ENCODE data around the gene TAF11L6.
"Not testable (repeated sequence)": the region's sequence is repeated elsewhere in the genome, so short reads cannot be mapped to it uniquely, and the experiment has no call there.

TAF11L6 gene

DNA sequence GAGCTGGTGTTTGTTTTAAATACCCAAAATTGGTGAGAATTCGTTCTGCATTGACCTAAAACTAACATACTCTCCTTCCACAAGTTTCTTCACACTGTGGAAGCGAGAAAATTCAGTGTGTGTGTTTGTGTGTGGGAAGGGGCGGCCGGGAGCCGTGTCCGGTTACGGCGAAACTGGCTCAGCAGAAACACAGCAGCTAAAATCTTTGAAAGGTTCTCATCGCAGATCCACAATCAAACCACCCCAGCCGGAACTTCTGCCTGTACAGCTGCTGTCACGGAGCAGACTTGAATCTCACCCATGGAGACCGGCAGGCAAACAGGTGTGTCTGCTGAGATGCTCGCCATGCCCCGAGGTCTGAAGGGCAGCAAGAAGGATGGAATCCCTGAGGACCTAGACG is at the start of gene TAF11L6:
TAF11L6 (plus strand) TSS at position 301 of the 400 bp plus-strand sequence.
- DNase-seq (ENCODE audit: low read depth in 2 of 2, low spot score in 1 of 2) = not testable (repeated sequence)

DNA sequence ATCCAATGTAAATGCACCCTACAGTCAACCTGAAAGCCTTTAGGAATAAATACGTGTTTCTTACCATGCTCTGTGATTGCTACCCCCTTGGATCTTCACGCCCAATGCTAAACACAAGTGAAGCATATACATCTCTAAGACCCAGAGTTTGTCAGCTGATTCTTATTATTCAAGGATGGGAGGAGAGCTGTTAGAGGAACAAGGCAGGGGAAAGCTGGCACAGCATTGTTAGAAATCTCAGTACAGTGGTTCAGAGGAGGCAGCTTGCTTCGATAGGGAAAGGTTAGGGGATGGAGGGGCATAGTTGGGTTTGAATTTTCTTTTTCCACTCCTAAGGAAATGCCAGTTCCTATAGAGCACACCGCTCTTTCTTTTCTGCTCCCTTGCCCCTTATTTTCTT is 47.1 kb upstream of the TAF11L6 start:
- DNase-seq (ENCODE audit: low read depth in 2 of 2, low spot score in 1 of 2) = no peak

DNA sequence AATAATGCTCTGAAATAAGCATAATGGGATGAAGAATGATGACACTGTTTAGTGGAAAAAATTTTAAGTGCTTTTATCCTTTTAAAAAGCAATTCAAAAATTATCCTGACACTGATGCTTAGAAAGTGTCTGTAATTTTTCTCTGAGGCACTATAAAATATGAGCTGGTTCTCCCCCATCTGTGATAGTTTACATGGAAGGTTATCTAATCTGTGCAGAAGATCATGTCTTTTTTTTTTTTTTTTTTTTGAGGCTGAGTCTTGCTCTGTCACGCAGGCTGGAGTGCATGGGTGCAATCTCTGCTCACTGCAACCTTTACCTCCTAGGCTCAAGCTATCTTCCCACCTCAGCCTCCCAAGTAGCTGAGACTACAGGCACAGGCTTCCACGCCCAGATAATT is 45.7 kb upstream of the TAF11L6 start:
- DNase-seq (ENCODE audit: low read depth in 2 of 2, low spot score in 1 of 2) = no peak

DNA sequence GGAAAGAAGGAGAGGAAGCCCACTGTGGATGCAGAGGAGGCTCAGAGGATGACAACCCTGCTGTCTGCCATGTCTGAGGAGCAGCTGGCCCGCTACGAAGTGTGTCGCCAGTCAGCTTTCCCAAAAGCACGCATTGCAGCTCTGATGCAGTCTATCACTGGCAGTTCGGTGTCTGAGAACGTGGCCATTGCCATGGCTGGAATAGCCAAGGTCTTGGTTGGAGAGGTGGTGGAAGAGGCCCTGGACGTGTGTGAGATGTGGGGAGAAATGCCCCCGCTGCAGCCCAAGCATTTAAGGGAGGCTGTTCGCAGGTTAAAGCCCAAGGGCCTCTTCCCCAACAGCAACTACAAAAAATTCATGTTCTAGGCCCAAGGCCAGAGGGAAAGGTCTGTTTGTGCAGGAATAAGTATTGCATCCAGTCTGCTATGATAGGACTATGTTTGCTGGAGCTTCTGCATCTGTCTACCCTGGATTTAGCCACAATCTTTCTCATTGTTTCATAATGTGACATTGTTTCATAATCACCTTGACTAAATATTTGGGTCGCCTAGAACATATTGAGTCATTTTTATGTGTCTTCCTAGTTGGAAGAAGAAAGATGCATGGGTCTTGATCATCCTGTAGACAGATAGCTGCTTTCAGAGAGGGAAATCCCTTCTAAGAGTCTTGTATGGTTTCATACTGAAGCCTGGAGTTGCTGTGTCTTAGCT is 41.9 kb upstream of the TAF11L6 start:
- not testable (repeated sequence) for DNase-seq (ENCODE audit: low read depth in 2 of 2, low spot score in 1 of 2)

DNA sequence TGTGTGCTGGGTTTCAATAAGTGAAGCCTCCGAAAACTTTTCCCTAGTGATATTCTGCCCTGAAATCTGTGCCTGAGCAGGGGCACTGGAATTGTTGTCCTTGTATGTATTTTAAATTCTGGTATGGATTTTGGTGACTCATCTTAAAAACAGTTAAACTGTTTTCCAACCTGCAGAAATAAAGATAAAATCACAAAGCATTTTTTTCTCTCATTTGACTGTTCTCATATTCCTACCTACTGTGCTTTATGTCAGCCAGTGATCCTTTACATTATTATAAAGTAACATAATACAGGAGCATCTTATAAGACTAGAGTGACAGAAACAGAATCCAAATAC is 41.3 kb upstream of the TAF11L6 start:
- DNase-seq (ENCODE audit: low read depth in 2 of 2, low spot score in 1 of 2) = no peak

DNA sequence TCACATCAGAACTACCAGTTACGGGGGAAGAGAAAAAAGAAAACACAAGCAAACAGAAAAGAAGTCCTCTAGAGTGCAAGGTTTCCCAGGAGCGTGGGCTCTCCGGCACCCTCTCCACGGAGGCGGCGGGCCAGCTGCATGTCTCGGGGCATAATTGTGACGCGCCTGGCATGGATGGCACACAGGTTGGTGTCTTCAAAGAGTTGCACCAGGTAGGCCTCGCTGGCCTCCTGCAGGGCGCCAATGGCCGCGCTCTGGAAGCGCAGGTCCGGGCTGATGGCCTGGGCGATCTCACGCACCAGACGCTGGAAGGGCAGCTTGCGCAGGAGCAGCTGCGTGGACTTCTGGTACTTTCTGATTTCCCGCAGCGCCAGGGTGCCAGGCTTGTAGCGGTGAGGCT is 37.2 kb upstream of the TAF11L6 start:
- DNase-seq (ENCODE audit: low read depth in 2 of 2, low spot score in 1 of 2) = not testable (repeated sequence)

DNA sequence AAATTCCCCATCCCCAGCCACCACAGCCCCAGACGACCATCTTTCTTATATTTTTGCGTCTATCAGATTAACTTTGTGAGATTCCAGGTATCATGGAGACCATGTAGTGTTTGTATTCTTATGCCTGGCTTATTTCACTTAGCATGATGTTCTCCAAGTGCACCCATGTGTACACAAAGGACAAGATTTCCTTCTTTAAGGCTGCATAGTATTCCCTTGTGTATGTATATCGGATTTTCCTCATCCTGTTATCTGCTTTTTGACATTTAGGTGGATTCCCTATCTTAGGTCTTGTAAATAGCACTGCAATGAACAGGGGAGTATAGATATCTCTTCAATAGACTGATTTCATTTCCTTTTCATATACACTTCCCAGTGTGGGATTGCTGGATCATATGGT is 35.7 kb upstream of the TAF11L6 start:
- DNase-seq (ENCODE audit: low read depth in 2 of 2, low spot score in 1 of 2) = no peak

DNA sequence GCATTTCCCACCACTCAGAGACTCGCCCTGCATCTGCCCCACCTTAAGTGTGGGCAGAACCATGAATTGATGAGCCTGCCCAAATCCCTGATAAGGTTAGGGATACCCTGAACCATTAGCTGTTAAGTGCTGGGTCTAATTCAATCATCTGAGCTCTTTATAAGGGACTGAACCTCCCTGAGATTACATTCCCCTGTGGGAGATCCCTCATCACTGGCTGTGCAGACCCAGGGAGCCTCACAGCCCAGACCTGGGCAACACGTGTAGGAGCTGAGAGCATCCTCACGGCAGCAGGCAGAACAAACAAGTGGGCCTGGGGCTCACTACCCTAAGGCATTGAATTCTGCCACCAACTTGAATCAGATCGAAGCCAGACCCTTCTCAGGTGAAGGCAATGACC is 31.0 kb upstream of the TAF11L6 start:
- DNase-seq (ENCODE audit: low read depth in 2 of 2, low spot score in 1 of 2) = no peak

DNA sequence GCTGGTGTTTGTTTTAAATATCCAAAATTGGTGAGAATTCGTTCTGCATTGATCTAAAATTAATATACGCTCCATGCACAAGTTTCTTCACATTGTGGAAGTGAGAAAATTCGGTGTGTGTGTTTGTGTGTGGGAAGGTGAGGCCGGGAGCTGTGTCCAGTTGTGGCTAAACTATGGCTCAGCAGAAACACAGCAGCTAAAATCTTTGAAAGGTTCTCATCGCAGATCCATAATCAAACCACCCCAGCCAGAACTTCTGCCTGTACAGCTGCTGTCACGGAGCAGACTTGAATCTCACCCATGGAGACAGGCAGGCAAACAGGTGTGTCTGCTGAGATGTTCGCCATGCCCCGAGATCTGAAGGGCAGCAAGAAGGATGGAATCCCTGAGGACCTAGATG is 30.5 kb upstream of the TAF11L6 start, which contains the start of gene TAF11L2:
TAF11L2 (plus strand) TSS at position 301 of the 400 bp plus-strand sequence.
- DNase-seq (ENCODE audit: low read depth in 2 of 2, low spot score in 1 of 2) = not testable (repeated sequence)

DNA sequence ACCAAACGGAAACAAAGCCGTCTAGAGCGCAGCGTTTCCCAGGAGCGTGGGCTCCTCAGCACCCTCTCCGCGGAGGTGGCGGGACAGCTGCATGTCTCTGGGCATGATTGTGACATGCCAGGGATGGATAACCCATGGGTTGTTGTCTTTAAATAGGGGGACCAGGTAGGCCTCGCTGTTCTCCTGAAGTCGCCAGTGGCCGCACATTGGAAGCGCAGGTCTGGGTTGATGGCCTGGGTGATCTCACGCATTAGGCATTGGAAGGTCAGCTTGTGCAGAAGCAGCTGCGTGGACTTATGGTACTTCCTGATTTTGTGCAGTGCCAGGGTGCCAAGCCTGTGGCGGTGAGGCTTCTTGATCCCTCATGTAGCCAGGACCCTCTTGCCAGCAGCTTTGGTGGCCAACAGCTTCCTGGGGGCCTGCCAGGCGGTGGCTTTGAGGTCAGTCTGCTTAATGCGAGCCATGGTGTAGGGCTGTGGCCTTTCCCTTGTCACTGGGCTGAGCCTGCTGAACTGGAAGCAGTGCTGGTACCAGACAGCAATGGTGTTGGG is 16.6 kb upstream of the TAF11L6 start:
- no peak for DNase-seq (ENCODE audit: low read depth in 2 of 2, low spot score in 1 of 2)

DNA sequence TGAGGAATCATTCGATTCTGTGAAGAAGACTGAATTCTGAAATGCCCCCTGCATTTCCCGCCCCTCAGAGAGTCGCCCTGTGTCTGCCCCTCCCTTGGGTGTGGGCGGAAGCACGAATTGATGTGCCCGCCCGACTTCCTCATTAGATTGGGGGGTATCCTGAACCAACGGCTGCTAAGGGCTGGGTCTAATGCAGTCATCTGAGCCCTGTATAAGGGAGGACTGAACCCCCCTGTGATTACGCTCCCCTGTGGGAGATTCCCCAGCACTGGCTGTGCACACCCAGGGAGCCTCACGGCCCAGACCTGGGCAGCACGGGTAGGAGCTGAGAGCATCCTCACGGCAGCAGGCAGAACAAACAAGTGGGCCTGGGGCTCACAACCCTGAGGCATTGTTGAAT is 10.9 kb upstream of the TAF11L6 start:
- DNase-seq (ENCODE audit: low read depth in 2 of 2, low spot score in 1 of 2) = not testable (repeated sequence)

DNA sequence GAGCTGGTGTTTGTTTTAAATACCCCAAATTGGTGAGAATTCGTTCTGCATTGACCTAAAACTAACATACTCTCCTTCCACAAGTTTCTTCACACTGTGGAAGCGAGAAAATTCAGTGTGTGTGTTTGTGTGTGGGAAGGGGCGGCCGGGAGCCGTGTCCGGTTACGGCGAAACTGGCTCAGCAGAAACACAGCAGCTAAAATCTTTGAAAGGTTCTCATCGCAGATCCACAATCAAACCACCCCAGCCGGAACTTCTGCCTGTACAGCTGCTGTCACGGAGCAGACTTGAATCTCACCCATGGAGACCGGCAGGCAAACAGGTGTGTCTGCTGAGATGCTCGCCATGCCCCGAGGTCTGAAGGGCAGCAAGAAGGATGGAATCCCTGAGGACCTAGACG is 10.4 kb upstream of the TAF11L6 start, which contains the start of gene TAF11L3:
TAF11L3 (plus strand) TSS at position 301 of the 400 bp plus-strand sequence.
- DNase-seq (ENCODE audit: low read depth in 2 of 2, low spot score in 1 of 2) = not testable (repeated sequence)

DNA sequence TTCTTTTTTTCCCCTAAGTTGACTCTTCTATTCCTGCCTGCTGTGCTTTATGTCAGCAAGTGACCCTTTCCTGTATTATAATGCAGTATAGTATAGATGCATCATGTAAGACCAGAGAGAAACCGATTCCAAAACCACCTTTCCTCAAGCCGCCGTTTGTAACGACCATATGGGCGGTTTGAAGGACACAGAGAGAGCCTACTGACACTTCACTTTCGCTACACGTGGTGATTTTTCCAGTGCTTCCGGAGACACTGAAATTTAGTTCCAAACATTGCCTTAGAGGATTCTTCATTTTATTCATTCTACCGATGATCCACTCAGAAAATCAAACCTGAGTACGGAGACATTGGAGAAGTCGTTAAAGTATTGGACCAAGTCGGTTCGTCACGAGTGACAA is 9.0 kb upstream of the TAF11L6 start:
- not testable (repeated sequence) for DNase-seq (ENCODE audit: low read depth in 2 of 2, low spot score in 1 of 2)

DNA sequence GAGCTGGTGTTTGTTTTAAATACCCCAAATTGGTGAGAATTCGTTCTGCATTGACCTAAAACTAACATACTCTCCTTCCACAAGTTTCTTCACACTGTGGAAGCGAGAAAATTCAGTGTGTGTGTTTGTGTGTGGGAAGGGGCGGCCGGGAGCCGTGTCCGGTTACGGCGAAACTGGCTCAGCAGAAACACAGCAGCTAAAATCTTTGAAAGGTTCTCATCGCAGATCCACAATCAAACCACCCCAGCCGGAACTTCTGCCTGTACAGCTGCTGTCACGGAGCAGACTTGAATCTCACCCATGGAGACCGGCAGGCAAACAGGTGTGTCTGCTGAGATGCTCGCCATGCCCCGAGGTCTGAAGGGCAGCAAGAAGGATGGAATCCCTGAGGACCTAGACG is 7.0 kb upstream of the TAF11L6 start, which contains the start of gene TAF11L4:
TAF11L4 (plus strand) TSS at position 301 of the 400 bp plus-strand sequence.
- DNase-seq (ENCODE audit: low read depth in 2 of 2, low spot score in 1 of 2) = not testable (repeated sequence)

DNA sequence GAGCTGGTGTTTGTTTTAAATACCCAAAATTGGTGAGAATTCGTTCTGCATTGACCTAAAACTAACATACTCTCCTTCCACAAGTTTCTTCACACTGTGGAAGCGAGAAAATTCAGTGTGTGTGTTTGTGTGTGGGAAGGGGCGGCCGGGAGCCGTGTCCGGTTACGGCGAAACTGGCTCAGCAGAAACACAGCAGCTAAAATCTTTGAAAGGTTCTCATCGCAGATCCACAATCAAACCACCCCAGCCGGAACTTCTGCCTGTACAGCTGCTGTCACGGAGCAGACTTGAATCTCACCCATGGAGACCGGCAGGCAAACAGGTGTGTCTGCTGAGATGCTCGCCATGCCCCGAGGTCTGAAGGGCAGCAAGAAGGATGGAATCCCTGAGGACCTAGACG is 3.5 kb upstream of the TAF11L6 start, which contains the start of gene TAF11L5:
TAF11L5 (plus strand) TSS at position 301 of the 400 bp plus-strand sequence.
- not testable (repeated sequence) for DNase-seq (ENCODE audit: low read depth in 2 of 2, low spot score in 1 of 2)

DNA sequence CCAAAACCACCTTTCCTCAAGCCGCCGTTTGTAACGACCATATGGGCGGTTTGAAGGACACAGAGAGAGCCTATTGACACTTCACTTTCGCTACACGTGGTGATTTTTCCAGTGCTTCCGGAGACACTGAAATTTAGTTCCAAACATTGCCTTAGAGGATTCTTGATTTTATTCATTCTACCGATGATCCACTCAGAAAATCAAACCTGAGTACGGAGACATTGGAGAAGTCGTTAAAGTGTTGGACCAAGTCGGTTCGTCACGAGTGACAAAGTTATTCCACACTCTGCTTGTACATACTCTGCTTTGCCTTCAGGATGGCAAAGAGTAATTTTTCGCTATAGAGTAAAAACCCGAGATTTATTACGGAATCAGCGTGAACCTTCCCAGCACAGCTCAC is 2.0 kb upstream of the TAF11L6 start:
- not testable (repeated sequence) for DNase-seq (ENCODE audit: low read depth in 2 of 2, low spot score in 1 of 2)
